Effector memory CD4-positive, alpha-beta T cell (primary cell): ENCODE results near the gene MARCHF6.

ENCODE experiments used
- DNase-seq, 3 donors: peaks; one replicate each; pipeline ENCODE4 v3.0.0-alpha.2; 2020
- H3K27ac ChIP-seq: 2 replicates; pipeline ENCODE4 v1.7.0; 2013; ENCODE audit warnings: mild to moderate bottlenecking, low read length, moderate library complexity; ENCODE audit not compliant: insufficient read depth, poor library complexity, severe bottlenecking
- H3K27me3 ChIP-seq: replicated peaks from 2 replicates; pipeline ENCODE4 v1.7.0; 2013; ENCODE audit warnings: mild to moderate bottlenecking, low read length; ENCODE audit not compliant: insufficient read depth, control insufficient read depth, poor library complexity, severe bottlenecking
- H3K36me3 ChIP-seq: 2 replicates; pipeline ENCODE4 v1.7.0; 2013; ENCODE audit warnings: mild to moderate bottlenecking, low read length, moderate library complexity; ENCODE audit not compliant: control insufficient read depth, insufficient read depth
- H3K4me1 ChIP-seq: 2 replicates; pipeline ENCODE4 v1.7.0; 2013; ENCODE audit warnings: low read length, mild to moderate bottlenecking; ENCODE audit not compliant: control insufficient read depth, insufficient read depth, poor library complexity, severe bottlenecking
- H3K4me3 ChIP-seq: 2 replicates; pipeline ENCODE4 v1.7.0; 2013; ENCODE audit warnings: low read length, low read depth, mild to moderate bottlenecking; ENCODE audit not compliant: insufficient read depth, poor library complexity, severe bottlenecking
- H3K9me3 ChIP-seq: 2 replicates; pipeline ENCODE4 v1.7.0; 2013; ENCODE audit warnings: mild to moderate bottlenecking, low read length, moderate library complexity; ENCODE audit not compliant: control insufficient read depth

Gene MARCHF6

GRCh38 chr5:10400831-10401230 lies 47.3 kb downstream of the MARCHF6 start:
- H3K9me3 ChIP-seq, result no peaks in the 10 kb centered on the region
- no peaks in the 10 kb centered on the region for H3K4me1 ChIP-seq
- no peak for DNase-seq
- no peak overlapping the region for H3K4me3 ChIP-seq
- peaks cover 51% of the 10 kb centered on the region for H3K36me3 ChIP-seq
- H3K27me3 ChIP-seq, result no peaks in the 10 kb centered on the region
- H3K27ac ChIP-seq, result no peak overlapping the region

- no peaks in the 10 kb centered on the region for H3K27me3 ChIP-seq
- no peaks in the 10 kb centered on the region for H3K9me3 ChIP-seq
- DNase-seq, result no peak
- no peak overlapping the region for H3K27ac ChIP-seq
- peaks cover 50% of the 10 kb centered on the region for H3K36me3 ChIP-seq
- H3K4me1 ChIP-seq, result no peaks in the 10 kb centered on the region
- H3K4me3 ChIP-seq, result no peak overlapping the region
Observed at GRCh38 chr5:10401498-10401897, 48.0 kb downstream of the MARCHF6 start.
